Measurements from ENCODE around the gene LDB3. TPM values are rescaled to one million over a fixed set of nuclear protein-coding genes. Genes with fewer than 3 reads are reported as not detected.

The LDB3 gene
- total RNA-seq, result 1 to 10 TPM in 3 of 6 donors, under 1 TPM in 3; 0.67 to 2.1 (median 1.1) TPM

DNA sequence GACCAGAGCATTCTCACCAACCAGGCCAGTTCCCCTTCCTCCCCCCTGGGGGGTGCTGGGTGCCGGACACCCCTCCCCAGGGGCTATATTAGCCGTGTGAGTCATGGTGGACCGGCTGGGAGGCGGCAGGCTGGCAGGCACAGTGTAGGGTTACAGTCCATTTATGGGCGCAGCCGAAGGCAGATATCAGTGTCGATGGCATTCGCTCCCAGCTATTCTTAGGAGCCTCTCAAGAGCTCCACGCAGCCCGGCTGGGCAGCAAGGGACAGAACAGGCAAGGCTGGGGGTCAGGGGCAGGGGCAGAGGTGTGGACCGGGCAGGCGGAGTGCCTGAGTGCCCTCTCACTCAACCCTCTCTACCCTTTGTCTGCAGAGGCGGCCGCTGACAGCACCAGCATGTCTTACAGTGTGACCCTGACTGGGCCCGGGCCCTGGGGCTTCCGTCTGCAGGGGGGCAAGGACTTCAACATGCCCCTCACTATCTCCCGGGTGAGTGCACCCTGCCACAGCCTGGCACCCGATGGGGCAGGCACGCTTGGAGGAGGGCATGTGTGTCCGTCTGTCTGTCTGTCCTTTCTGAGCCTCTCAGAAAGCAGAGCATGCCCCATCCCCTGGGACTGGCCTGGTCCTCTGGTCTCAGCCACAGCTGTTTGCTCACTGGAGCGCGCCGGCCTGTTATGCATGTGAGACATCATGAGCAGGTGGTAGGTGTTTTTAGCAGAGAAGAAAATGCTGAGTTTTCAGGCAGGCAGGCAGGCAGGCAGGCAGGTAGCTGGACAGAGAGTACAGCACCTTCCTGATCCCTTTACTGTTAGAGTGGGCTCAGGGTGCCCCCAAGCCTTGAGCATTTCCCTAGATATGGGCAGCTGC, at the start of gene LDB3:
LDB3 (plus strand) TSS at position 215 of the 869 bp plus-strand sequence; CDS start at position 396, 181 bp downstream.
- TF ChIP-seq EP300 (IDR thresholded peaks at IDR 0.05) (no peak), POLR2A (IDR thresholded peaks at IDR 0.05) (no peak), POLR2AphosphoS5 (IDR thresholded peaks at IDR 0.05) (no peak)
- TF ChIP-seq, protein P1, sequence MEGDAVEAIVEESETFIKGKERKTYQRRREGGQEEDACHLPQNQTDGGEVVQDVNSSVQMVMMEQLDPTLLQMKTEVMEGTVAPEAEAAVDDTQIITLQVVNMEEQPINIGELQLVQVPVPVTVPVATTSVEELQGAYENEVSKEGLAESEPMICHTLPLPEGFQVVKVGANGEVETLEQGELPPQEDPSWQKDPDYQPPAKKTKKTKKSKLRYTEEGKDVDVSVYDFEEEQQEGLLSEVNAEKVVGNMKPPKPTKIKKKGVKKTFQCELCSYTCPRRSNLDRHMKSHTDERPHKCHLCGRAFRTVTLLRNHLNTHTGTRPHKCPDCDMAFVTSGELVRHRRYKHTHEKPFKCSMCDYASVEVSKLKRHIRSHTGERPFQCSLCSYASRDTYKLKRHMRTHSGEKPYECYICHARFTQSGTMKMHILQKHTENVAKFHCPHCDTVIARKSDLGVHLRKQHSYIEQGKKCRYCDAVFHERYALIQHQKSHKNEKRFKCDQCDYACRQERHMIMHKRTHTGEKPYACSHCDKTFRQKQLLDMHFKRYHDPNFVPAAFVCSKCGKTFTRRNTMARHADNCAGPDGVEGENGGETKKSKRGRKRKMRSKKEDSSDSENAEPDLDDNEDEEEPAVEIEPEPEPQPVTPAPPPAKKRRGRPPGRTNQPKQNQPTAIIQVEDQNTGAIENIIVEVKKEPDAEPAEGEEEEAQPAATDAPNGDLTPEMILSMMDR (IDR thresholded peaks at IDR 0.05), result no peak
- Histone ChIP-seq H3K4me1 (peaks cover 0 to 11% (median 1%) of the 10 kb centered on the region in 4 donors), H3K36me3 (no peaks in the 10 kb centered on the region), H3K27me3 (no peaks in the 10 kb centered on the region), H3K27ac (peak within 1 kb of the TSS in 1 of 4 donors; percentile 56), H3K4me3 (peak within 1 kb of the TSS in 3 of 4 donors; percentile 3 to 12 (median 7)), H3K9me3 (no peaks in the 10 kb centered on the region)
- 67 to 69% methylated on average over 12 to 23 of the region's 23 CpGs for WGBS, 2 donors
- no peak for ATAC-seq (ENCODE audit: low FRiP score in 2 of 2)
- peak in 1 of 2 donors; percentile 69 for DNase-seq

DNA sequence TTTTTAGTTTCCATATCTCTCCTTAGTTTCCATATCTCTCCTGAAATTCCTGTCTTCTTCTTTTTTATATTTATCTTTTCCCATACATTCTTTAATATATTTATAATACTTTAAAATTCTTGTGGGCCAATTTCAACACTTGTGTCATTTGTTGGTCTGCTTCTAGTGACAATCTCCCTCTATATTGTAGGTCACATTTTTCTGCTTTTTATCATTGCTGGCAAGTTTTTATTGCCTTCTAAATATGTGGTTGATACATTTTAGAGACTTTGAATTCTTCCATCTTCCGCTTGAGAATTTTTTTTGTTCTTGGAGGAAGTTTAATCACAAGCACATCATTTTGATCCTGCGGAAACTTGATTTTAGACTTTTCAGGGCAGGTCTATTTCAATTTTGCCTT, 40.0 kb upstream of the LDB3 start:
- TF ChIP-seq POLR2AphosphoS5 (IDR thresholded peaks at IDR 0.05) (no peak), EP300 (IDR thresholded peaks at IDR 0.05) (no peak), POLR2A (IDR thresholded peaks at IDR 0.05) (no peak)
- TF ChIP-seq, protein P1 (IDR thresholded peaks at IDR 0.05), result no peak
- Histone ChIP-seq H3K9me3 (no peaks in the 10 kb centered on the region), H3K36me3 (no peaks in the 10 kb centered on the region), H3K27ac (no peak overlapping the region), H3K4me1 (peaks cover 0 to 8% (median 3%) of the 10 kb centered on the region in 4 donors), H3K4me3 (no peak overlapping the region), H3K27me3 (peaks cover 0 to 15% (median 4%) of the 10 kb centered on the region in 4 donors)
- 97 to 100% methylated on average over 2 of the region's 2 CpGs for WGBS, 2 donors
- ATAC-seq (ENCODE audit: low FRiP score in 2 of 2) (no peak), DNase-seq (no peak)

DNA sequence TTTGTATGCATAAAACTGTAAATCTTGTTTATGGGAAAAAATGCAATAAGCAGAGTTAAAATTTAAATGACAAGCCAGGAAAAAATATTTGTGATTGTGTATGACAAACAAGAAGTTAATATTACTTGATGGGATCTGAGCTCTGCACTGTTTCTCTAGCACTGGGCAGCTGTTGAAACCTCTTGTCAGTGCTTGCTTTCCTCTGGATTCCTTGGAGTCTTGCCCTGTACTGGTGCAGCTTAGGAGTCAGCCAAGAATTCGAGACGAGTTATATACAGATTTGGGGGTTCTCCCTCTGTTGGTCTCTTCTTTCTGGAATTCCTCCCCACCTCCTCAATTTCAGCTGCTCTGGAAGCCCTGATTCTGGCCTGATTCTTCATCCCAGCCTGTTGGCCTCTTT, 38.2 kb upstream of the LDB3 start:
- 43 to 46% methylated on average over 1 to 2 of the region's 2 CpGs for WGBS, 2 donors
- Histone ChIP-seq H3K27ac (no peak overlapping the region), H3K4me3 (no peak overlapping the region), H3K27me3 (peaks cover 0 to 17% (median 4%) of the 10 kb centered on the region in 4 donors), H3K9me3 (no peaks in the 10 kb centered on the region), H3K4me1 (peaks cover 0 to 8% (median 3%) of the 10 kb centered on the region in 4 donors), H3K36me3 (no peaks in the 10 kb centered on the region)
- TF ChIP-seq POLR2AphosphoS5 (IDR thresholded peaks at IDR 0.05) (no peak), POLR2A (IDR thresholded peaks at IDR 0.05) (no peak), EP300 (IDR thresholded peaks at IDR 0.05) (no peak)
- TF ChIP-seq, protein P1 (IDR thresholded peaks at IDR 0.05), result no peak
- no peak for ATAC-seq (ENCODE audit: low FRiP score in 2 of 2)
- no peak for DNase-seq

- Histone ChIP-seq H3K4me1 (peaks cover 0 to 8% (median 3%) of the 10 kb centered on the region in 4 donors), H3K27ac (no peak overlapping the region), H3K4me3 (peak overlapping the region in 3 of 4 donors; percentile 19 to 33 (median 32)), H3K36me3 (no peaks in the 10 kb centered on the region), H3K27me3 (peaks cover 0 to 17% (median 4%) of the 10 kb centered on the region in 4 donors), H3K9me3 (no peaks in the 10 kb centered on the region)
- ATAC-seq (ENCODE audit: low FRiP score in 2 of 2), result peak; percentile 34 to 89
- TF ChIP-seq EP300 (IDR thresholded peaks at IDR 0.05) (no peak), POLR2A (IDR thresholded peaks at IDR 0.05) (no peak), POLR2AphosphoS5 (IDR thresholded peaks at IDR 0.05) (no peak)
- TF ChIP-seq, protein P1 (IDR thresholded peaks at IDR 0.05), result peak in 4 of 6 experiments; percentile 10 to 51 (median 40)
- DNase-seq, result peak in 1 of 2 donors; percentile 88
- 11 to 18% methylated on average over 4 to 17 of the region's 49 CpGs for WGBS, 2 donors
Observed at GRCh38 chr10:86632009-86632800, 36.1 kb upstream of the LDB3 start.

Measured in upper lobe of left lung (tissue), 6 donors.